G401.6 (cell line): ENCODE results near the gene IPO5.

Source experiments
- FAIRE-seq: peaks from 2 replicates; lab custom pipeline; 2012; peaks lifted over from hg19 to GRCh38; lab: Jason Lieb, UNC

The IPO5 gene

DNA sequence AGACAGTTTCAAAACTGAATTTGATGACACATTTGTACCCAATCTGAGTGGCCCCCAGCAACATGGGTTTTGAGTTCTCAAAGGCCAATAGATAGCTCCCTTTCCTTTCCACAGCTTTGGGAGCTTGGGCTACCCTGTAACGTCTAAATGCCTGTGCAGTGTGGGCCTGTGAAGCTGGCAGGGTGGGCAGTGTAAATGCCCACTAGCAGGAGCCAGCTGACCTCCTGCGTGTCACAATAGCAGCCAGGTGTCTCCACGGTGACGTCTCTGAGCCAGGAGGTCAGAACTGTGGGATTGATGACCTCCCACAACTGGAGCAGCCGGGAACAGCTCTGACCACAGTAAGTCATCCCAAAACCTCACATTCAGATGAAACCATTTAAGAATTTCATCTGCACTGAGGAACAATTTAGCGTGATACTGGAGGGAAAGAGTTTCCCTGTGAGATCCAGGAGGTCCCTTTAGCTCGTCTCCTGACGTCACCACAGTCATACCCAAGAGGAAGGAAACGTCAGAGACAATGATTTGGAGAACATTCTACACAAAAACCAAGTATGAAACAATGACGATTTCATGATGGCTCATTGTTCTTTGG, at the start of gene IPO5:
IPO5 (plus strand) TSS at position 300 of the 595 bp plus-strand sequence. CDS start 23,022 bp downstream, outside the sequence.
- FAIRE-seq = no peak

DNA sequence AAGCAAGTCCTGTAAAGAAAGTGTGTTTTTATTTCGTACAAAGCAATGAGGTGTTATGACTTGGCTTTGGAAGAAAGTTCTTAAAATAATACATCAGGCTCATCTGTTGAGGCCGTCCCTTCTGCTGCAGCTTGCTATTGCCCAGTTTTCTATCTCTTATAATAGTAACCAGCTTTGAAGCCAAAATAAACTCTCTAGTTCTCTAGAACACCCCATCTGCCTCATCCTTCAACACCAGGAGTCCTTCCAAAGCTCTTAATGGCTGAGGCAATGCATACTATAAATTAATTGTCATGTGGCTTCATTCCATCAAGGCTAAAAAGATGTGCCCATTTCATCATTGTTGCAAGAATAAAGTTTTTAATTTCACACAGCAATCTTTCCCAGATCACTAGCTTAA, 49.4 kb upstream of the IPO5 start:
- no peak for FAIRE-seq

DNA sequence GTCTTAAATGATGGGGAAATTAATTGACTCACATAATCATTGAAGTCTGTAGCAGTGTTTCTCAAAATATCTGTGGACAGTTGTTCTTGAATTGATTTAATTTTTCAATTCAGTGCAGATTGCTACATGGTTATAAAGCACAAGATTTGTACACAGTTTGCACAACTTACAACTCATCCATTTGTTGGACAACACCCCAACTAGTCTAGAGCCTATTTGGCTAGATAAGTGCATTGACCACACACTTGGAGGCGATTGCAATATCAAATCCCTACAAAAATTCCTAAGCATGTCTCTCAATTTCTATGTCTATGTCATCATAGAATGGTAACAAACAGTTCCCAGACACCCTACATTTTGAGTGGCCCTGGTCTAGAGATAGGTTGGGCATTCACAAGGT, 48.0 kb upstream of the IPO5 start:
- no peak for FAIRE-seq

DNA sequence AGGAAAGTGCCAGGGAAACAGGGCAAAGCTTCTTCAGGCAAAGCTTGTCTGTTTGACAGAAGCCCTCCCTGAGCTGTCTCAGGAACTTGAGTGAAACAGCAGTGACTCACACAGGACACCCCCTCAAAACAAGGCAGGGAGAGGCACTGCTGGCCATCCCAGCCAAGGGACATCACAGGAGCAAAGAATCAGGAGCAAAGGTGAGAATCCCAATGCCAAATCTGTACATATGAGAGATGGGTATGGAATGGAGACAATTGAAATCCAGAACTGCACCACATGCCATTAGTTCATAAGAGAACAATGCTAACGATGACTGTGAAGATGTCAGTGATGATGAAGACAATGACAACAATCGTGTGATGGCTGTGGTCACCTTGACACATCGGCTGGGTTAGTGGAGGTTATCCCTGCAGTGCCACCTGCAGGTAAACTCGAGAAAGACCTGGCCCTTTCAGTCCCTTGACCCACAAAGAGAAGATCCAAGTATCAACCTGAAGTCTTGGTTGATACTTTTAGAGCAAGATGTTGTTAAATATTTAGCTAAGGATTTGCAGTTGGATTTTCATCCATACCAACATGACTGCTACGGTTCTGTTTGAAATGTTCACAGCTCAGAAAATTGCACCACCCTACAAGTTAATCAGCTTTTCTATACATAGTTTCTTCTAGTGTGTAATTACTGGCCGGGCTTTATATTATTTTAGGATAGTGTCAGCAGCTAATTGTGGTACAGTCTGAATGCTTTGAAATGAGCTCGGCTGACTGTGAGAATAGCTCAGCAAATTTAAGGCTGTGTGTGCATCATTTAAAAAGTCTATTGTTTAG, 42.0 kb upstream of the IPO5 start:
- no peak for FAIRE-seq

DNA sequence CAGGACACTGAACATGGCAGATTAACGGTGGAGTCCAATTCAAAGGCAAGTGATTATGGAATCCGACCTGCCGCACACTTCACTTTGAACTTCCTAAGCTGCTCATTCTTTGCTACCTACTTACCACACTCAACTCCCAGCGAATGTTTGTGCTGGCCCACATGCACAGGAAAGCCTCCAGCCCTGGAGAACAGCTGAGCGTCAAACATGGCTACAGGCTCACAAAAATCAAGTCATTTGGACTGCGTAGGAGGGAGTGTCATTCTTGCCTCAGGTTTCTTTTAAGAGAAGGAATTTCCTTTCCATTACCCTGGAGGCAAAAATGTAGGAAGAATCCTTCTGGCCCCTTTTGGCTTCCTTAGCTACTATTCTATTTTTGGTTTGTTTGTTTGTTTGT, 41.3 kb upstream of the IPO5 start:
- FAIRE-seq = no peak

DNA sequence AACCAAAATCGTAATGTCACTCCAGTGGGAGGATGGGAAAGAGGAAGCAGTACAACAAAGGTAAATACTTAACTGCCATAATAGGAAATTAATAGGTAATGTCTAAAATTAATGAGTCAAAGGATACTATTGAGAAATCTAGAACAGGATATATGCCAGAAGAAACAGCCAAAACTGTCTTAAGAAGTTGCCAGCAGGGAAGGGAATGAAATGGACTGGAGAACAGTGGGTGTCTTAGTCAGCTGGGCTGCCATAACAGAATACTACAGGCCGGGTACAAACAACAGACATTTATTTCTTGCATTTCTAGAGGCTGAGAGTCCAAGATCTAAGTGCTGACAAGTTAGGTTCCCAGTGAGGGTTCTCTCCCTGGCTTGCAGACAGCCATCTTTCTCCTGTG, 40.3 kb upstream of the IPO5 start:
- no peak for FAIRE-seq

DNA sequence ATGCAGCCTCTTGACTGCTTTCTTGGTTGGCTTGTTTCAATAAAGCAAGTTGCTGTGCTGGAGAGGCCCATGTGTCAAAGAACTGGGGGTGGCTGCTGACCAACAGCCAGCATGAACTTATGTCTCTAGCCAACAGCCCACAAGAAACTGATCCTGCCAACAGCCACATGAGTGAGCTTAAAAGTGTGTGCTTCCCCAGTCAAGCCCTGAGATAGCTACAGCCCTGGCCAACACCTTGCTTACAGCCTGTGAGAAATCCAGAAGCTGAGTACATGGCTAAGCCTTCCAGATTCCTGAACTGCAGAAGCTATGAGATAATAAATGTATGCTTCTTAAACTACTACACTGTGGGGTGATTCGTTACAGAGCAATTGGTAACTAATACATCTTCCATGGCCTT, 38.9 kb upstream of the IPO5 start:
- no peak for FAIRE-seq

DNA sequence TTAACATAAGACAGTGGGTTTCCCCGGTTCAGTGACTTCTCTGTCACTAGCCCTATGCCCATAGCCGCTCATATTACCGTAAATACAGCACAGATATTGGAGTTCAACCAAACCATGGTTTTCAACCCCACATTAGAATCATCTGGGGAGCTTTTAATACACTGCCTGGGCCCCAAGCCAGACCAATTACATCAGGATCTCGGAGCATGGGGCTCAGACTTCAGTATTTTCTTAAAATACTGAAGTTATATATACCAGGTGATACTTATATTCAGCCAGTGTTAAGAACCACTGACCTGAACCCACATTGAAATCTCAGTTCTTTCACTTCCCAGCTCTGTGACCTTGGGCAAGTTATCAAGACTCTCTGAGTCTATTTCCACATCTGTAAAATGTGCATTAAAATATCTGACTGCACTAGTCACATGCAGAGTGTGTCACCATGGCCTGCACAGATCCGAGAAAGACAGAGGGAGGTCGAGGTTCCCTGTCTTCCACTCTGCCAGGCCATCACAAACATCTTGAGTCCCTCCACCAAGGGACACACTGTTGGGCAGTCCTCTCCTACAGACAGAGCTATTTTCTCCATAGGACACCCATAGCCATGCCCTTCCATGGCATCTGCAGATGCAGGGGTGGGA, 32.2 kb upstream of the IPO5 start:
- no peak for FAIRE-seq

DNA sequence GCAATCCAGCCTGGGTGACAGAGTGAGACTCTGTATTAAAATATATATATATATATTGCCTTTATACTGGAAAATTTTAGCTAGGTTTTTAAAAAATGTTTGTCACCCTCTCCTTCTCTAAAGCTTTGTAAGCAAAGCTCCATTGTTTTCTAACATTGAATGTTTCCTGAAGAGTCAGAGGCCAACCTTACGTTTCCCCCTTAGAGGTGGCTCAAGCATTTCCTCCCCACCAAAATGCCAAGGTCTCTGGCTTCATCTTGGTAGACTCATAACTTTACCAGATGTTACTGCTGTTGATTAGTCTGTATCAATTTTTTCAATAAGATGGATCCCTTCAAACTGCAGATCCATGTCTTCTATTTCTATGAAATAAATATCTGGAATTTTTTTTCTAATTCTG, 25.2 kb upstream of the IPO5 start:
- no peak for FAIRE-seq

DNA sequence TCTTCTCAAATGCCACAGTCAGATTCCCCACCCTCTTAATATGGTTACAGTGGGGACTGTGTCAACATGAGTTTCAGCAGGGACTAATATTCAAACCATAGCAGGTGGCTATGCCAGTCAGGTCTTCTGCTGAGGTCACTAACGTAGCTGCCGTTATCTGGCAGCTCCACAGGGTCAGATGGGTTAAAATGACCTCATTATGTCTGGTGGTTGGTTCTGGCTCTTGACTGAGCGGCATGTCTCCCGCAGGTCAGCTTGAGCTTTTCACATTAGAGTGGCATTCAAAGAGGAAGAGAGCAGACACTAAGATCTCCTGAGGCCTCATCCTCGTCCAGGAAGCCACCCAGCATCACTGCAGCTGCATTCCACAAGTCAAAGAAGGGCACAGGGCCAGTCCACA, 21.4 kb upstream of the IPO5 start:
- no peak for FAIRE-seq

DNA sequence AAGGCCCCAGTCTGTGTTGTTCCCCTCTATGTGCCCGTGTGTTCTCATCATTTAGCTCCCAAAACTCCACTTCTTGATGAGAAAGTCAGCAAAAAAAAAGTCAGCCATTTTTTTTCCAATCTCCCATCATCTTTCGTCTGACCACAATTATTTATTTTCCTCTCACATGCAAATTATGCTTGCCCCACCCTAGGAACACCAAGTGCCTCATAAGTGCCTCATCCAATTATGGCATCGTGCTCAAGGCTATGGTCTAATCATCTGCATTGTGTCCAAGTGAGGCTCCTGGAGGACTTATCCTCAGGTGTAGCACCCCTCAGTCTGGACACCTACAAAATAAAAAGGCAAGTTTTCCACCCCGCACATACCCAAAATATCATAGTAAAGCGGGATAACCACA, 20.8 kb upstream of the IPO5 start:
- FAIRE-seq = no peak

DNA sequence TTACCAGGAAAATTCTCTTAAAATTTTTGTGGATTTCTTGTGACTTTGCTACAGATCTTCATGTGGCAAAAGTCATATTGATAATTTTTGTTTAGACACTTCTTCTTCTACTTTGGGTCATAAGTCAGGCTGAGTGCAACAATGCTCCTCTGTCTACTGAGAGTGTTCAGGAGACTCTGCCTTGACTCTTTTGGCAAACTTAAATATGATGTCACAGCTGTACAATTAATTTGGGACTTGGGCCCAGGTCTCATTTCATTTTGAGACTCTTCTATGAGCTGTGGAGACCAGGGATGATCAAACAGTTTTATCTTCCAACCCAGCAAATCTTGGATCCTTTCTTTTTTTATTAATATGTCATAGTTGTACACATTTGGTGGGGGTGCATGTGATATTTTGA, 19.7 kb upstream of the IPO5 start:
- no peak for FAIRE-seq

DNA sequence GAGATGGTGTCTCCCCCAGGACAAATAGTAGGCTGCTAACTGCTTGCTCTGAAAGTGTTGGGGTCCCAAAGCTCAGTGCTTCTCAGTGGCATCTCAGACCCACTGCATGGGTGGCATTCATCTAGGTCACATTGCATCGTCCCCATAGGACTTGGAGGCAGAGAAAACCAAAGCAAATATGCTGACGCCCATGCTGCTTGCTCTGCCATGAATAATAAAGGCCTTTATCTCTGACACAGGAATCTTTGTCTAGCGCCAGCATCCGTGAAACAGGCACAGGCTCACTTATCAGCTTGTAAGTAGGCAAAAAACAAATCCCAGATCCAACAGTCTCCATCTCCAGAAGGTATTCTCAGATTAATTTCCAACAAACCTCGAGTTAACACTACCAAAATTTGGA, 18.9 kb upstream of the IPO5 start:
- FAIRE-seq = no peak

DNA sequence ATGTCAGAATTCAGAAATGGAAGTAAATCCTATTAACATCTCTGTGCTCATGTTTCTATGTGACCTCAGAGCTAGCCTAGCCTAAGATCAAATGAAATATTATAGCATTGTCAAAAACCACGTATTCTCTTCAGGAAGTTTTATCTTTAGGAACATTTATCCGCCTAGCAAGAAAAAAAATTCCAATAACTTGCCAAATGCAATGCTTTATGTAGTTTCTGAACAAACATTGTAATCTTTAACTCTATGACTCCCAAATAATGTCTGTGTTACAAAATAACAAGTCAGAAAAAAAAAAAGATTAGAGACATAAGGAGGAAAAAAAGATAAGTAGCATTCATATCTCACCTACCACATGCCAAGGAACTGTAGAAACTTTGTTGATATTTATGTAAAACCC, 18.4 kb upstream of the IPO5 start:
- FAIRE-seq = no peak

DNA sequence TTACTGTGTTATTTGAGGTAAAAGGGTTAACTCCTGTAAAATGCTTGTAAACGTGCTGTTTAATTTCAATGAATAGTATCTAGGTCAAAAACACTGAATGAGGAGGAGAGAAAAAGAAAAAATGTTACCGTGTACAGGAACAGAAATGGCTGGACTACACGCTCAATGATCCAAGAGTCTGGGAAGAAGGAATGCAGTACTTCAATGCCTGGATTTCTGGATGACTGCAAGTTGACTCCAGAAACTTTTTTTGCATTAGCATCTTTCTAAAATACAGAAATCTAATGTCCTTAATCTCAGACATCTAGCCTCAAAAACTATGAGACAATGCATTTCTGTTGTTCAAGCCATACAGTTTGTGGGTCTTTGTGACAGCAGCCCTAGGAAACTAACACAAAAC, 17.4 kb upstream of the IPO5 start:
- no peak for FAIRE-seq

DNA sequence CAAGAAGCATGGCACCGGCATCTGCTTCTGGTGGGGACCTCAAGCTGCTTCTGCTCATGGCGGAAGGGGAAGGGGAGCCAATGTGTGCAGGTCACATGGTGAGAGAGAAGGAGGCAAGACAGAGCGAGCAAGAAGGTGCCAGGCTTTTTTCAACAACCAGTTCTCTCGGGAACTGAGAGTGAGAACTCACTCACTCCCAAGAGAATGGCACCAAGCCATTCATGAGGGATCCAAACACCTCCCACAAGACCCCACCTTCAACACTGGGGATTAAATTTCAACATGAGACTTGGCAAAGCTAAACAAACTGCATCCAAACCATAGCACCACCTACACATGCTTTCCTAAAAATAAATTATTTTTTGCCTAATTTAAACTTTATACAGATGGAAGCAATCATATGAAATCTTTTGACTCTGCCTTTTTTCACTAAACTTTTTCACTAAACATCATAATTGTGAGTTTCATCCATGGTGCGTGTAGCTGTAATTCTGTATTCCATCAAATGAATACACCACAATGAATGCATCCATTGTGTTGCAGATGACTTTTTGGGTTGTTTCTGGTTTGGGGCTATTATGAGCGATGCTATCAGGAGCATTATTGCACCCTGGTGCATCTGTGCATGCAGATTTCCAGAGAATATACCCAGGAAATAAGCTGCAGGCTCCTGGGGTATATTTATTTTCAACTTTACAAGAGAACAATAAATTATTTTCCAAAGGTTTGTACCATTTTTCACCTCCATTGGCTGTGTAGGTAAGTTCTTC, 14.6 kb upstream of the IPO5 start:
- no peak for FAIRE-seq

DNA sequence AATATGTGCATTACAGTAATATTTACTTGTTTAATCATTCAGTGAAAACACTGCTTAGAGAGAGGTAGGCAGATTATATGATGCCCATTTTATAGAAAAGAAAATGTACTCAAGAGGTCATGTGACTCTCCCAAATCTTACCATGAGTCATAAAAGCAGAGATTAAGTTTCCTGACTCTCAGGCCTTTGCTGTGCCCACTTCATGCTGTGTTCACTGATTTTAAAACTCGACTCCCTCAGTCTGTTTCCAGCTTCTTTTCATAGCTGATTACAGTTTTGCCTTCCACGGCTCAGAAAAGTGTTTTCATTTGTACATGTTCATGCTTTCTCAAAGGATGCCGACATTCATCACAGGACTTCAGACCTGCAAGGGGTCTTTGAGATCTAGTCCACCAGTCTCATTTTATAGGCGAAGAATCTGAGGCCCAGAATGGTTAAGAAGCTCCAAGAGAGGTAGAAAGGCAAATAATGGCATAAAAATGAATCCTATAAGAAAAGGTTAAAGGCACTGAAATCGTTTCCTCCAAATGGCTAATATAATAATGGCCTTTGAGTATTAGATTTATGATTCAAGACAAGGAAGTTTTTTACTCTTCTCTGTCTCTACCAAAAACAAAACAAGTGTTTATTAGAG, 9.0 kb upstream of the IPO5 start:
- no peak for FAIRE-seq

DNA sequence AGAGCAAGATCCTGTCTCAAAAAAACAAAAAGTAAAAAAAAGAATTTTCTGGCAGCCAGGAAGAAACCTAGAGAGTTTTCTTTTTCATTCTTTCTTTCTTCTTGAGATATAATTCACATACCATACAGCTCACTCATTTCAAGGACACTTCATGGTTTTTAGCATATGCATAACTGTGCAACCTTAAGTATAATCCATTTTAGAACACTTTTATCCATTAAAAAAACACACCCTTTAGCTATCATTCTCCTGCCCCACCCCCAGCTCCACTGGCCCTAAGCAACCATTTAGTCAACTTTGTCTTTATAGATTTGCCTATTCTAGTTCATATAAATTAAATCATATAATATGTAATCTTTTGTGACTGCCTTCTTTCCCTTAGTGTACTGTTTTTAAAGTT, 8.1 kb upstream of the IPO5 start:
- FAIRE-seq = no peak

DNA sequence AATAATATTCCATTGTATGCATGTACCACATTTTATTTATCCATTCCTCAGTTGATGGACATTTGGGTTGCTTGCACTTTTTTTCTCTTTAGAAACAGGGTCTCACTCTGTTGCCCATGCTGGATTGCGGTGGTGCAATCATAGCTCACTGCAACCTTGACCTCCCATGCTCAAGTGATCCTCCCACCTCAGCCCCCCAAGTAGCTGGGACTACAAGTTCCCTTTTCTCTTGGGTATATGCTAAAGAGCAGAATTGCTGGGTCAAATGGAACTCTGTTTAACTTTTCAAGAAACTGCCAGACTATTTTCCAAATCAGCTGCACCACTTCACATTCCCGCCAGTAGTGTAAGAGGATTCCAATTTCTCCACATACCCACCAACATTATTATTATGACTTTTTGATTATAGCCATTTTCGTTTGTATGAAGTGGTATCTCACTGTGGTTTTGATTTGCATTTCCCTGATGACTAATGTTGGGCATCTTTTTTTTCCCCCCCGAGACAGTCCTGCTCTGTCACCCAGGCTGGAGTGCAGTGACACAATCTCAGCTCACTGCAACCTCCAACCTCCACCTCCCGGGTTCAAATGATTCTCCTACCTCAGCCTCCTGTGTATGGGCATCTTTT, 7.6 kb upstream of the IPO5 start:
- no peak for FAIRE-seq

DNA sequence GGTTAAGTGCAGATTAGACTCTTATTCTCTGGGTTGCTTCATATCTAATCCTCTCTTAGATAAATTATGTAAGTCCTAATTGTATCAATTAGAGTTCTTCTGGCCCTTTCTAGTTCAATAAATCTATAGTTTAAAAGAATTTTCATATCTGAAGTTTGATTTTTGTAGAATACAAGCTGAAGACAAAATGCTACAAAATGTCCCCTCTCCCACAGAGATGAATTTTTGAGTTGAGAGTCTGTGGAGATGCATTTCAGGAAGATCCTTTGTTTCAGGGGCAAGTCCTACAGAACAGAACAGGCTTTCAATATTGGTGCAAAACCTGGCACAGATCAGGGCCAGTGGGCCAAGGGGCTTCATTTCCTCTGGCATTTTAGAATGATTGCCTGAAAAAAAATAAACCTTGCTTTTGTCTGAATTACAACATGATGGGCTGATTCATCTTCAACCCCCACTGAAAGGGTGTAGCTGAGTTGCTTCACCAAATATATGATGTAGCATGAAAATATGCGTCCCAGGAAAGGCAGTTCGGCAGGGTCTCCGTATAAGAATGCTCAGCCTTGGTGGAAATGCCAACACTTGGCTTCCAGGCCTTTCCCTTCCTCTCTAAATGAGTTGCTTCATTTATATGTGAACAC, 6.4 kb upstream of the IPO5 start:
- FAIRE-seq = no peak

DNA sequence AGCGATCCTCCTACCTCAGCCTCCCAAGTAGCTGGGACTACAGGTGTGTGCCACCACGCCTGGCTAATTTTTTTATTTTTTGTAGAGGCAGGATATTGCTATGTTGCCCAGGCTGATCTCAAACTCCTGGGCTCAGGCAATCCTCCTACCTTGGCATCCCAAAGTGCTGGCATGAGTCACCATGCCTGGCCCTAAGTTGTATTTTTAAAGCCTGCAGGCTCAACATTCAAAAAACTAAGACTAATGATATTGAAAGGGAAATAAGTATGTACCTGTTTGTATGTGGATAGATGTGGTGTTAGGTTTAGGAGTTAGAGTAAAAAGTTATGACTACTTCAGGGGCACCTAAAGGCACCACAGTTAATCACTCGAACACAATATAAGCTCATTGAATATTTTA, 5.4 kb upstream of the IPO5 start:
- no peak for FAIRE-seq
